DND-41 (cell line): ENCODE measurements around the gene MAPKAPK3.

Experiments
- ATAC-seq: fragments of 200-7000 bp; cut with Tn5 transposase; 3 replicates; pipeline ENCODE4 v1.9.1; 2021; ENCODE audit warnings: low read depth; ENCODE audit not compliant: insufficient read depth
- DNase-seq: peaks from one replicate; pipeline ENCODE4 v3.0.0-alpha.2; 2020
- H2AFZ ChIP-seq: 2 replicates; pipeline ENCODE4 v1.6.0; 2012; ENCODE audit warnings: low read depth, low read length
- H3K27ac ChIP-seq: 2 replicates; pipeline ENCODE4 v1.5.1; 2012; ENCODE audit warnings: low read length, inconsistent platforms
- H3K27me3 ChIP-seq: fragments of 200-600 bp; sonication (generic); 2 replicates; pipeline ENCODE4 v1.6.0; 2012; ENCODE audit warnings: low read length, mild to moderate bottlenecking, inconsistent platforms; ENCODE audit not compliant: insufficient read depth, poor library complexity
- H3K36me3 ChIP-seq: 2 replicates; pipeline ENCODE4 v1.5.1; 2012; ENCODE audit warnings: low read length, inconsistent platforms; ENCODE audit not compliant: insufficient read depth
- H3K4me1 ChIP-seq: 2 replicates; pipeline ENCODE4 v1.5.1; 2012; ENCODE audit warnings: mild to moderate bottlenecking, low read length; ENCODE audit not compliant: insufficient read depth
- H3K4me2 ChIP-seq: 2 replicates; pipeline ENCODE4 v1.6.0; 2012; ENCODE audit warnings: mild to moderate bottlenecking, moderate library complexity, low read length, inconsistent platforms; ENCODE audit not compliant: insufficient read depth
- H3K4me3 ChIP-seq, 2 experiments: fragments of 200-600 bp in 1 of 2; shearing (Covaris generic) in 1 of 2; 2 replicates each; pipeline ENCODE4 v1.5.1; 2012 to 2016; ENCODE audit warnings: inconsistent platforms in 2 of 2, low read length in 2 of 2, mild to moderate bottlenecking in 2 of 2, low read depth in 1 of 2, moderate library complexity in 1 of 2
- H3K79me2 ChIP-seq: 2 replicates; pipeline ENCODE4 v1.6.0; 2012; ENCODE audit warnings: low read length, inconsistent platforms; ENCODE audit not compliant: insufficient read depth
- H3K9ac ChIP-seq: 2 replicates; pipeline ENCODE4 v1.6.0; 2012; ENCODE audit warnings: low read depth, mild to moderate bottlenecking, inconsistent platforms, low read length, moderate library complexity
- H3K9me3 ChIP-seq: 2 replicates; pipeline ENCODE4 v1.5.1; 2012; ENCODE audit warnings: low read length, moderate library complexity, mild to moderate bottlenecking, inconsistent platforms; ENCODE audit not compliant: insufficient read depth, severe bottlenecking
- H4K20me1 ChIP-seq: 2 replicates; pipeline ENCODE4 v1.6.0; 2012; ENCODE audit warnings: low read length; ENCODE audit not compliant: insufficient read depth
- CTCF ChIP-seq: IDR thresholded peaks from 2 replicates; pipeline ENCODE4 v1.5.1; 2012; ENCODE audit warnings: borderline replicate concordance, low read length, moderate library complexity, mild to moderate bottlenecking; ENCODE audit not compliant: poor library complexity, severe bottlenecking; ENCODE audit errors: extremely low read depth
- EZH2 ChIP-seq: IDR thresholded peaks from 3 replicates; pipeline ENCODE4 v1.6.1; 2012; ENCODE audit warnings: borderline replicate concordance, low read depth, mild to moderate bottlenecking, moderate library complexity, low read length, inconsistent platforms; ENCODE audit not compliant: severe bottlenecking

Gene MAPKAPK3

GRCh38 chr3:50617096-50617791, at the start of gene MAPKAPK3:
MAPKAPK3 (plus strand) TSS chr3:50617151; CDS start chr3:50617566, 415 bp downstream.
- no peaks in the 10 kb centered on the region for H3K27me3 ChIP-seq
- peak within 1 kb of the TSS; percentile 92 for H3K4me2 ChIP-seq
- ATAC-seq (peak; percentile 2), DNase-seq (peak; percentile 62)
- peak within 1 kb of the TSS; percentile 48 to 67 for H3K4me3 ChIP-seq
- peak within 1 kb of the TSS; percentile 62 for H2AFZ ChIP-seq
- no peaks in the 10 kb centered on the region for H3K9me3 ChIP-seq
- H3K36me3 ChIP-seq, result peaks cover 68% of the 10 kb centered on the region
- TF ChIP-seq CTCF, result no peak
- no peak for TF ChIP-seq EZH2
- H4K20me1 ChIP-seq, result peaks cover 22% of the 10 kb centered on the region
- H3K27ac ChIP-seq, result peak within 1 kb of the TSS; percentile 83
- H3K4me1 ChIP-seq, result peaks cover 86% of the 10 kb centered on the region
- peaks cover 92% of the 10 kb centered on the region for H3K79me2 ChIP-seq
- peak within 1 kb of the TSS; percentile 93 for H3K9ac ChIP-seq

- TF ChIP-seq CTCF (no peak), EZH2 (peak; percentile 74)
- Histone ChIP-seq H3K9me3 (no peaks in the 10 kb centered on the region), H3K27me3 (no peaks in the 10 kb centered on the region), H3K4me1 (peaks cover 55% of the 10 kb centered on the region), H3K79me2 (peaks cover 44% of the 10 kb centered on the region), H3K27ac (peak within 1 kb of the TSS; percentile 48), H3K4me2 (peak within 1 kb of the TSS; percentile 90), H2AFZ (peak within 1 kb of the TSS; percentile 55), H3K36me3 (peaks cover 16% of the 10 kb centered on the region), H4K20me1 (0 out of 2 replicates have a peak, but pooled peaks cover 2% of the 10 kb centered on the region), H3K9ac (peak within 1 kb of the TSS; percentile 60), H3K4me3 (peak within 1 kb of the TSS; percentile 13 to 92; a peak in 3 of 4 replicates)
- DNase-seq, result peak; percentile 93
- peak; percentile 67 for ATAC-seq
Measured at GRCh38 chr3:50567386-50568167, 49.4 kb upstream of the MAPKAPK3 start, which contains the start of gene C3orf18. C3orf18 (minus strand) TSS chr3:50567747; CDS start chr3:50565699, 2,048 bp downstream.

- no peaks in the 10 kb centered on the region for H3K27me3 ChIP-seq
- H3K4me3 ChIP-seq, result peak within 1 kb of the TSS; percentile 75 to 92
- 0 out of 2 replicates have a peak, but pooled peaks cover 2% of the 10 kb centered on the region for H4K20me1 ChIP-seq
- peak within 1 kb of the TSS; percentile 96 for H3K27ac ChIP-seq
- DNase-seq (peak; percentile 97), ATAC-seq (peak; percentile 44)
- H3K9me3 ChIP-seq, result no peaks in the 10 kb centered on the region
- TF ChIP-seq EZH2, result no peak
- no peak for TF ChIP-seq CTCF
- H3K4me2 ChIP-seq, result peak within 1 kb of the TSS; percentile 90
- peaks cover 56% of the 10 kb centered on the region for H3K79me2 ChIP-seq
- H3K36me3 ChIP-seq, result peaks cover 23% of the 10 kb centered on the region
- H3K4me1 ChIP-seq, result peaks cover 70% of the 10 kb centered on the region
- peak within 1 kb of the TSS; percentile 88 for H2AFZ ChIP-seq
- H3K9ac ChIP-seq, result peak within 1 kb of the TSS; percentile 80
Measured at GRCh38 chr3:50568947-50569749, 47.8 kb upstream of the MAPKAPK3 start, which contains the start of gene HEMK1. HEMK1 (plus strand) TSS chr3:50569522; CDS start chr3:50571105, 1,583 bp downstream.
